GDM1 (cell line): ENCODE results near the gene PPARA.

ENCODE experiments used
- DNase-seq: peaks from one replicate; lab custom pipeline; 2025; lab: John Stamatoyannopoulos, UW

Gene PPARA

GRCh38 chr22:46150034-46150654, at the start of gene PPARA:
Gene PPARA, plus strand, starts transcription at chr22:46150526. Its CDS starts 47,858 bp downstream, at chr22:46198384.
- DNase-seq = peak; percentile 85

GRCh38 chr22:46102159-46102558, 48.2 kb upstream of the PPARA start:
- DNase-seq = no peak

DNA sequence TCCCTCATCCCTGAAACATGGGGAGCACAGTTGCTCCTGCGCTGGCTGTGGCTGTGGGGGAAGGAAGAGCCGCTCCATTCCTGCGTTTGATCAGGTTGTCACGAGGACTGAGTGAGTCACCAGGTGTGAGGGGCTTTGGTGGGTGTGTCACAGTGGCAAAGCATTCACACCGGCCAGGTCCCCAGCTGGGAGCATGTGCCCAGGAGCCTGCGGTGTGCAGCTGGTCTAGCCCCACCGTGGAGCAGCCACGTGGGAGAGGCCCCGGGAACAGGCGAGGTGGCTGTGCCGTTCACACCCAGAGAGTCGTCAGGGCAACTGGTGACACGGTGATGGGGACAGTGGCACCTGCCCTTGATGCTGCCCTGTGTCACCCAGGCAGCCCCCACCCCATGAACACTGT, 47.6 kb upstream of the PPARA start:
- no peak for DNase-seq

GRCh38 chr22:46103181-46103580, 47.1 kb upstream of the PPARA start:
- no peak for DNase-seq

DNA sequence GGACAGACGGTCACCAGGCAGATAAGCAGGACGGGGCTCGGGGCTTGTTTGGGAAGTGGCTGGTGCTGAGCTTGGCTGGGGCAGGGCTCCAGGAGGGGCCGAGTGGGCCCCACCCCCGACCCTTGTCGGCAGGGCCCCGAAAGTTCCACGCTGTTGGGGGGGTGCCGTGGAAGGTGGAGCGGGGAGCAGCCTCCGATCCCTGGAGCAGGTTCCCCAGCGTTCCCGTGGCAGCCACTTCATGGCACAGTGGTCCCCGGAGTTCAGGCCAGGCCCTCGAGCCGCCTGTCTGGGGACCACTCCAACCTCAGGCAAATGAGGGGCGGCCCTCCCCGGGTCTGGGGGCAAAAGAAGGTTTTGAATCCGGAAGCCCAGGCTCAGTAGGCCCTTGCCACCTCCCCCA, 46.7 kb upstream of the PPARA start:
- DNase-seq = no peak

DNA sequence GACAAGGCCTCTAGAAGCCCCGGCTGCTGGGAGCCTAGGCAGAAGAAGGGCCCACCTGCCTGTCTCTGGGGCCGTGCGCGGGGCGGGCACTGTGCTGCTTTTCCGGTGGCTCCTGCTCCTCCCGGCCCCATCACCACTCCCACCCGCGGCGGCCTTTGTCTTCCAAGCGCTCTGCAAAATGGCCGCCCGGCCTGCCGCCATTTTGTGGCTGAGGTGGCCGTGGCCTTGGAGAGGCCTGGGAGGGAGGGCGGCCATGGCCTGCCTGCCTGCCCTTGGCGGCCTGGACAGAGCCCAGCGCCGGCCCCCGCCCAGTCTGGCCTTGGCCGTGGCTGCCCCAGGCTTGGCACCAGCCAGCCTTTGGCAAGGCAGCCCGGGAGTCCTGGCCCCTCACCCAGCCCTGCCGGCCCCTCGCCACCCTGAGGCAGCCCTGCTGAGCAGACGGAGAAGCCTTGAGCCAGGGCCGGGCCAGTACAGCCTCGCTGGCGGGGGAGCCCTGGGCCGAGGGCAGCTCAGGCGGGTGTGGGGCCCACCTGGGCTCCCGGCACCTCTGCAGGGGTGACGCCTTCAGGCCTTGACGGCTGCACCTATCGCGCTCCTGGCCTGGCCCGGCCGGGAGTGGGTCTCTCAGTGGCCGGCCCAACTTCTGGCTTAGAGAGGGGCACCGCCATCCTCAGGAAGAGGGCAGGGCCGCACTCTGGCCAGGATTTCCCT, 46.0 kb upstream of the PPARA start:
- DNase-seq = no peak

GRCh38 chr22:46104881-46105493, 45.3 kb upstream of the PPARA start:
- DNase-seq = no peak

GRCh38 chr22:46105494-46106278, 44.6 kb upstream of the PPARA start:
- no peak for DNase-seq

- no peak for DNase-seq
These were observed 43.9 kb upstream of the PPARA start for GRCh38 chr22:46106279-46107022.

GRCh38 chr22:46107089-46107664, 43.1 kb upstream of the PPARA start:
- no peak for DNase-seq

DNA sequence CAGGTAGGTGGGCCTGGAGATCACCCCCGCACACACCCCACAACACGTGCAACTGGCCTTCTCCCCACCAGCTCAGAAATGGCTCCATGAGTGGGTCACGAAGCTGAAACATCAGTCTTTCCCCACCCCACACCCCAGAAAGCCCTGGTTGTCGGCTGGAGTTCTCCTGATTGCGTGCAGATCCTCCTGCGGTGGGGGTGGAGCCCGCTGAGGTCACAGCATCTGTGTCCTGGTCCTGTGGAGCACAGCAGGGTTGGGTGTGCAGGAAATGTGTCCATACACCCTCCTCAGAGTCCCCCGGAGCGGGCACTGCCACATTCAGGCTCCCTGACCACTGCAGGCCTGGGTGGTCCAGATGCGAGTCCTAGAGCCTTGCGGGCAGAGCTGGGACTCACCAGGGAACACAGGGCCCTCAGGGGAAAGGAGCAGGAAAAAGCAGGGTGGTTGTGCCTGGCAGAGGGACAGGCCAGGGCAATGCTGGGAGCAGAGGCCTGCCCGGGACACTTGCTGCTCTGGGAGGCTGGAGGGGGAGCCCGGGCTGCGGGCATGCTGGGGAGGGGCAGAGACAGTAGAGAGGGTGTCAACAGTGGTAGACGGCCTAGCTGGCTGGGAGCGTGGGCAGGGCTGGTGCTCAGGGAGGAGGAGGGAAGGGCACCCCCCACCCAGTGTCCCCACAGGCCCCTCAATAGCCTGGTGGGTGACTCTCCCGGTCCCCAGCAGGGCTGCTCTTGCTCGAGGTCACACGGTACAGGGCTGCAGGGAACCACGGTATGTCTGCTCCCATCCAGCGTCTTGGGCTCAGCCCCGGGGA, 42.4 kb upstream of the PPARA start:
- no peak for DNase-seq

DNA sequence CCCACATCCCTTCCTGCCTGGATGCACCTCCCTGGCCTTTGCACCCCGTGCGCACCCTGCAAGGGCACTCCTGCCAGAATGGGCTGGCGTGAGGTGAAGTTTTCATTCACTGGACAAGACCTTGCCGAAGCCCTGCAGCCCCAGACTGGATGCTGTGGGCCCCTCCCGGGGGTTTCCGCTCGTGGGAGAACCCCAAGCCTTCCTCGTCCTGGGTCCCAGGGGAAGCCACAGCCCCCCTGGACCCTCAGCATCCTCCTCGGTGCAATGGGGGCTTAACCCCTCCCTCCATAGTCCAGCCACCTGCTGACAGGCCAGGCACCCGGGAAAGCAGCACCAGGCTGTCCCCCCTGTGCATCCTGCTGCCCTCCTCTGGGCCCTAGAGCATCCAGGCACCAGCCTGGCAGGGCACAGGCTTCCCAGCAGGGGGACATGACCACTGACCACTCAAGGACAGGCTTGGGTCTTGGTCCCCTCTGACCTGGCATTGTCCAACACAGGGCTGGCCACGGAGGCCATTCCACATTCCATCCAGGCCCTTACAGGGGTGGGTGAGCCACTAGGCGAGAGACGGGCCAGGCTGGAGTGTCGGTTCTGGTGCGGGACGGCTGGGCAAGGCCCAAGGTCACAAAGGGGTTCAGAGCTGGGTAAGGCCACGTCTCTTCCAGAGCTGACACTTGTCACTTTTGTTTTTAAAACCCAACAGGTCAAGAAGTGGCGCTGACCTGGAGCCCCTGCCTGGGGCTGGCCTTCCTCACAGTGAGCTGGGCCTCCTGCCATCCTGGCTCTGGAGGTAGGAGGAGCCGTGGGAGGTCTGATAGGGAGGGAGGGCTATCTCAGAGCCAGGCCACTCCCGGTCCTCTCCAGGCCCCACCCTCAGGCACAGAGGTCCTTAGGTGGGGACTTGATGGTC, 41.5 kb upstream of the PPARA start:
- no peak for DNase-seq

GRCh38 chr22:46109474-46110003, 40.8 kb upstream of the PPARA start:
- DNase-seq = no peak

- DNase-seq = no peak
These were observed 40.1 kb upstream of the PPARA start for GRCh38 chr22:46110215-46110614.

DNA sequence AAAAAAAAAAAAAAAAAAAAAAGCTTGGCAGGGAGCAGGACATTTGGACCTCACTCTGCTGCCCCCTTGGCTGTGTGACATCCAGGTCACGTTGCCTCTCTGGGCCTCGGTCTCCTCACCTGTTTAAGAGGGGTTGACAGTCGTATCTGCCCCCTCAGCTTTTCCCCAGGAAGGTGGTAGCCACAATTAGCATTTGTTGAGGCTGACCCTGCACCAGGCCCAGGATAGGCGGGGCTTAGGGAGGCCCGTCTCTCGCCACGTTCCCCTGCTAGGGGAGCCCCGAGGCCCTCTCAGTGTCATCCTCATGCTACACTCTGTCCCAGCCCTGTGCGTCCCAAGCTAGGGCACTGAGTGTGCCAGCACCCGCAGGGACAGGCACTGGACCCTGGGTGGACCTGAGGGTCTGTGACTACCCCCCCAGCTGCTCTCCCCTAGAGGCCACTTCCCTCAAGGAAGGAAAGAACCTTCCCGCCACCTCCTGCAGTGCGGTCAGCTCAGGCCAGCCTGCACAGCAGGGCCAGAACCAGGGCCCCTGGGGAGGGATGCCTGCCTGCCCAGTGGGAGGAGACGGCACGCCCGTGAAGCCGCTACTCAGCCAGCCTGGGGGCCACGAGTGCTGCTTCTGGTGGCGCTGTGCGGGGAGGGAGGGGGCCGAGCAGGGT, 38.5 kb upstream of the PPARA start:
- DNase-seq = no peak

GRCh38 chr22:46112405-46112804, 37.9 kb upstream of the PPARA start:
- no peak for DNase-seq

DNA sequence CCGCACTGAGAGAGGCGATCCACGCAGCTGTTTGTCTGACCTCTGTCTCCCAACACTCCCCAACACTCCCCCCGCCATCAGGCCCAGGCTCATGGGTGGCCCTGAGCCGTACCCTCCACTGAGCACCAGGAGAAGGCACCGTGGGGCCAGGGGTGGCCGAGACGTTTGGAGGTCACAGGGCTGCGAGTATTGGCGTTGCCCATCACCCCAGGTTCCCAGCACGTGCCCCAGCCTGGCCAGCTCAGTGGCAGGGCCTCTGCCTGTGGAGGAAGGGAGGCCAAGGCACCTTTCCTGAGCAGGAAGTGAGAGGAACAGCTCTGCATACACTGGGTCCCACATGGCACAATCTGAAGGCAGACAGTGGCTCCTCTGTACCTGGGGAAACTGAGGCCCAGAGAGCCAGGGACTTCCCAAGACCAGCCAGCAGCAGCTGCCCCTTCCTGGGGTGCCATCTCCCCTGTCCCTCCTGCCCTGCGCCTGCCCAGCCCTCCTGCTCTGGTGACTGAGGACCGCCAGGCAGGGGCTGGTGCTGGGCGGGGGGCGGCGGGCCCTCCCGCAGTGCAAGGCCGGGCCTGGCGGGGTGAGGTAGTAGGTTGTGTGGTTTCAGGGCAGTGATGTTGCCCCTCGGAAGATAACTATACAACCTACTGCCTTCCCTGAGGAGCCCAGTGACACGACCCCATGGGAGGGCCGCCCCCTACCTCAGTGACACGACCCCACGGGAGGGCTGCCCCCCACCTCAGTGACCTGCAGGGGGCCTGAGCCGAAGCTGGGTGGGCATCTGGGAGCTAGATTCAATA, 37.0 kb upstream of the PPARA start:
- no peak for DNase-seq
